Type B pancreatic cell (in vitro differentiated cells): ENCODE data around the gene HDGFL3. TPM values are rescaled to one million over a fixed set of nuclear protein-coding genes. Genes with fewer than 3 reads are reported as not detected.
"Not testable (repeated sequence)": the region's sequence is repeated elsewhere in the genome, so short reads cannot be mapped to it uniquely, and the experiment has no call there.

Source experiments
- DNase-seq: peaks from one replicate; pipeline ENCODE4 v3.0.0; 2021; ENCODE audit warnings: mixed read lengths; ENCODE audit not compliant: unreplicated experiment; ENCODE audit errors: extremely low spot score
- H3K27ac Mint-ChIP-seq: 2 replicates; pipeline ENCODE4 v1.8.0; 2021; ENCODE audit warnings: mild to moderate bottlenecking, mixed read lengths
- H3K27me3 Mint-ChIP-seq: 2 replicates; pipeline ENCODE4 v1.8.0; 2021; ENCODE audit warnings: mixed read lengths
- H3K36me3 Mint-ChIP-seq: 2 replicates; pipeline ENCODE4 v1.8.0; 2021; ENCODE audit warnings: mixed read lengths
- H3K4me1 Mint-ChIP-seq: one replicate; pipeline ENCODE4 v1.8.0; 2021; ENCODE audit warnings: mixed read lengths; ENCODE audit not compliant: unreplicated experiment
- H3K4me3 Mint-ChIP-seq: 2 replicates; pipeline ENCODE4 v1.8.0; 2021; ENCODE audit warnings: mild to moderate bottlenecking, mixed read lengths
- H3K9me3 Mint-ChIP-seq: 2 replicates; pipeline ENCODE4 v1.8.0; 2021; ENCODE audit warnings: mixed read lengths
- total RNA-seq: library from RNA; stranded (reverse); gene quantifications from 2 replicates; pipeline ENCODE4 v1.2.1, GENCODE V29; 2021; ENCODE audit warnings: low replicate concordance
- TF ChIP-seq, protein P1 (sequence below): fragments of 200-600 bp; sonication (generic); conservative IDR thresholded peaks from 2 replicates; pipeline ENCODE4 v1.5.0; 2021; ENCODE audit warnings: antibody characterized with exemption, mild to moderate bottlenecking

HDGFL3 gene
- total RNA-seq, 1 donor from 2014 or later: 78.8 TPM

DNA sequence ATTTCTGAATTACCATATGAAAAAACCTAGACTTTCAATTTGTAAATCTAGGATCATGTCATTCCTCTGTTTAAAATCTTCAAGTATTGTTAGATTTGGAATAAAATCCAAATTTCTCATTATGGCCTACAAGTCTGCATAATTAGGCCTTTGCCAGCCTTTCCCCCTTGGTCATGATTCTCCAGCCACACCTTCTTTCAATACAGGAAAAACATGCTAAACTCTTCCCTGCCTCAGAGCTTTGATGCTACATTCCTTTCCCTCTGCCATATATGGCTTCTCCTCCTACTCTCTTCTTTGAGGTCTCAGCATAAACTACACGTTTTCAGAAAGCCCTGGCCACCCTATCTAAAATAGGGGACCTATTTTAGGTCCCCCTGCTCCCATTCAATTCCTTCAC is 51.7 kb downstream of the HDGFL3 start:
- Mint-ChIP-seq H3K27me3 (no peaks in the 10 kb centered on the region), H3K36me3 (peaks cover 21% of the 10 kb centered on the region), H3K9me3 (no peaks in the 10 kb centered on the region), H3K4me1 (peaks cover 5% of the 10 kb centered on the region), H3K4me3 (peak overlapping the region; percentile 46), H3K27ac (peak overlapping the region; percentile 97)
- TF ChIP-seq, protein P1, sequence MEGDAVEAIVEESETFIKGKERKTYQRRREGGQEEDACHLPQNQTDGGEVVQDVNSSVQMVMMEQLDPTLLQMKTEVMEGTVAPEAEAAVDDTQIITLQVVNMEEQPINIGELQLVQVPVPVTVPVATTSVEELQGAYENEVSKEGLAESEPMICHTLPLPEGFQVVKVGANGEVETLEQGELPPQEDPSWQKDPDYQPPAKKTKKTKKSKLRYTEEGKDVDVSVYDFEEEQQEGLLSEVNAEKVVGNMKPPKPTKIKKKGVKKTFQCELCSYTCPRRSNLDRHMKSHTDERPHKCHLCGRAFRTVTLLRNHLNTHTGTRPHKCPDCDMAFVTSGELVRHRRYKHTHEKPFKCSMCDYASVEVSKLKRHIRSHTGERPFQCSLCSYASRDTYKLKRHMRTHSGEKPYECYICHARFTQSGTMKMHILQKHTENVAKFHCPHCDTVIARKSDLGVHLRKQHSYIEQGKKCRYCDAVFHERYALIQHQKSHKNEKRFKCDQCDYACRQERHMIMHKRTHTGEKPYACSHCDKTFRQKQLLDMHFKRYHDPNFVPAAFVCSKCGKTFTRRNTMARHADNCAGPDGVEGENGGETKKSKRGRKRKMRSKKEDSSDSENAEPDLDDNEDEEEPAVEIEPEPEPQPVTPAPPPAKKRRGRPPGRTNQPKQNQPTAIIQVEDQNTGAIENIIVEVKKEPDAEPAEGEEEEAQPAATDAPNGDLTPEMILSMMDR: no peak
- no peak for DNase-seq

DNA sequence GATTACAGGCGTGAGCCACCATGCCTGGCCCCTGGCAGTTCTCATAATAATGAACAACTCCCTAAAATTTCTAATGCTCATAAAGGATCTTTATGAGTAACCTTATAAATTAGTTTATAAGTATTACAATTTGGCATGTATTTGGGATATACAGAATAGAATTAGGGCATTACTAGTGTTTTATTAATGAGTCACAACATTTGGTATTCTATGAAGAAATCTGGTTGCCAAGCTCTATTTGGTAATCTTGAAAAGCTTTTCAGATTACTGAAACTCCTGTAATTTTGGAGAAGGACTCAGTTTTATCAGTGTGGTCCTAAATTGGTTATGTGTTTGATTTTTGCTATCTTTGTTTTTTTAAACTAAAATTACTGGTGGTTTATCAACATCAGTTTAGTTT is 54.3 kb downstream of the HDGFL3 start:
- Mint-ChIP-seq H3K4me1 (peaks cover 5% of the 10 kb centered on the region), H3K9me3 (no peaks in the 10 kb centered on the region), H3K36me3 (peaks cover 25% of the 10 kb centered on the region), H3K27me3 (no peaks in the 10 kb centered on the region), H3K4me3 (no peak overlapping the region), H3K27ac (no peak overlapping the region)
- DNase-seq: no peak
- TF ChIP-seq, protein P1: no peak

DNA sequence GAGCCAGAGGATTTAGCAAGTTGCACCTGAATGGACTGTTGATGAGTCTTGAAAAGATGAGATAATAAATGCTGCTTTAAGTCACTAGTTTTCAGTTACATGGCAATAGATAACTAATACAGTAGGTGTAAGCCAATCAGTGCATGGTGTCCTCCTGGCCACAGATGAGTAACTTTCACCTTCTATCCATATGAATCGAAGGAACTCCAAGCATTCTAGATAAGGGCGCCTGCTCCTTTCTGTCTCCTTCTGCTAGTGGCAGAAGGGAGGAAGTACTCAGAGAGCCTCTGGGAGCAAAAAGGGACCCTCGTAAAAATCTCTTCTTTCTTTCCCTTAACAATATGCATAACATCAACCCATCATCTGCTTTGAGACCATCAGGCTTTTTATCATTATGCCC is 62.9 kb downstream of the HDGFL3 start:
- H3K9me3 Mint-ChIP-seq: no peaks in the 10 kb centered on the region
- H3K27me3 Mint-ChIP-seq: no peaks in the 10 kb centered on the region
- H3K27ac Mint-ChIP-seq: no peak overlapping the region
- DNase-seq: no peak
- TF ChIP-seq, protein P1: no peak
- H3K4me3 Mint-ChIP-seq: no peak overlapping the region
- peaks cover 60% of the 10 kb centered on the region for H3K36me3 Mint-ChIP-seq
- H3K4me1 Mint-ChIP-seq: no peaks in the 10 kb centered on the region

DNA sequence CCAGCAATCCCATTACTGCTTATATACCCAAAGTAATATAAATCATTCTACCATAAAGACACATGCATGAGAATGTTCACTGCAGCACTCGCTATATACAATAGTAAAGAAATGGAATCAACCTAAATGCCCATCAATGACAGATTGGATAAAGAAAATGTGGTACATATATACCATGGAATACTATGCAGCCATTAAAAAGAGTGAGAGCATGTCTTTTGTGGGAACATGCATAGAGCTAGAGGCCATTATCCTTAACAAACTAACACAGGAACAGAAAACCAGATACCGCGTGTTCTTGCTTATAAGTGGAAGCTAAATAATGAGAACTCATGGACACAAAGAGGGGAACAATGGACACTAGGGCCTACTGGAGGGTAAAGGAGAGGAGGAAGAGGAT is 65.5 kb downstream of the HDGFL3 start:
- H3K27me3 Mint-ChIP-seq, H3K9me3 Mint-ChIP-seq, DNase-seq, H3K27ac Mint-ChIP-seq, H3K4me3 Mint-ChIP-seq, H3K4me1 Mint-ChIP-seq: not testable (repeated sequence)
- peaks cover 45% of the 10 kb centered on the region for H3K36me3 Mint-ChIP-seq

DNA sequence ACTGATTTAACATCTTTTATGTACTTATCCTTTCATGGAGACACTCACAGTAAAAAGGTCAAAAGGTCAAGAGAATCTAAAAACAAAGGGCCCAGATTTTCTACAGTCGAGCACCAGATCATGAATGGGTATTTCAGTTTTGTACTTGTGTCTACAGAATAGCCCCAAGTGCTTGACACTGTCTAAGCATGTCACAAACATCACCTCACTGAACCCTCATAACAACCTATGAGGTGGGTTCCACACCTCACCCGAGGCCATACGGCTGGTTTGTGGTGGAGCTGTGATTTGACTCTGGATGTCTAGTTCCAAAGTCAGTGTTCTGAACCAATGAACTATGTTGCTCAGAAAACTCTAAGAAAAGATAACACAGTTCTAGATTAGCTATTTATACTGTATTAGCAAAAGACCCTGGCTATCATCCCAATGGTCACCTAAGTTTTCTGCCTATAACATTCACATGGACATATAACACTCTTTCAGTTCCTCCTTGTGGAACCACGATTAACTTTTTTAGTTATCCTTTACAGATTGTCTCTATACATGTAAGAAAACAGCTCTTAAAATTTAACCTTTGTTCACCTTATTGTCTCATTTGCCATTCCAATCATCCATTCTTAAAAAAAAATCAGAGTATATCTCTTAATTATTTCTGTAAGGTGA is 74.6 kb downstream of the HDGFL3 start:
- H3K4me1 Mint-ChIP-seq: no peaks in the 10 kb centered on the region
- H3K36me3 Mint-ChIP-seq: peaks cover 3% of the 10 kb centered on the region
- no peaks in the 10 kb centered on the region for H3K9me3 Mint-ChIP-seq
- no peak for DNase-seq
- TF ChIP-seq, protein P1: no peak
- no peaks in the 10 kb centered on the region for H3K27me3 Mint-ChIP-seq
- H3K4me3 Mint-ChIP-seq: no peak overlapping the region
- no peak overlapping the region for H3K27ac Mint-ChIP-seq

DNA sequence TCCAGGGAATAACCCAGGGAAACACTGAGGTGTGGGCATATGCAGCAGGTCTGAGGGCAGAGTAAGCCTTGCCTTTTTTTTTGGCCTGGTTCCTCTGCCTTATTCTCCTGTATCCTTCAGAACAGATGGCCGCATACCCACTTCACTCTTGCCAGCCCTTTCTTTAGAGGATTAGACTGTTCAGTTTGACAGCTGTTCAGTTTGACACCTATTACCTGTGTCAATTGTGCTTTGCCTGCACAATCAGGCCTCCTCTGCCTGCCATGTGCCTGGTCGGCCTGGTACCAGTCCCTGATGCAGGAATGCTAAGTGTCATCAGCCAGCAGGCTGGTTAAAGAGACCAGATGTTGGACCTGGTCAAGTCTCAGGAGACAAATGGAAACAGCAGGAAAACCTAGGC is 77.8 kb downstream of the HDGFL3 start:
- Mint-ChIP-seq H3K4me3 (no peak overlapping the region), H3K4me1 (peaks cover 4% of the 10 kb centered on the region), H3K27ac (no peak overlapping the region), H3K36me3 (no peaks in the 10 kb centered on the region), H3K9me3 (no peaks in the 10 kb centered on the region), H3K27me3 (no peaks in the 10 kb centered on the region)
- DNase-seq: no peak
- TF ChIP-seq, protein P1: no peak
